Ovary (tissue), 9 donors: ENCODE data around the gene SYNDIG1. TPM values are rescaled to one million over a fixed set of nuclear protein-coding genes. Genes with fewer than 3 reads are reported as not detected.

Source experiments
- DNase-seq, 5 donors: peaks; one replicate each; pipeline ENCODE4 v3.0.0-alpha.2; 2019 to 2020
- H3K27ac ChIP-seq, 2 donors: fragments of 200-600 bp; one replicate each; pipeline versions ENCODE4 v1.5.1 to v1.8.0; 2019 to 2022
- H3K27me3 ChIP-seq: fragments of 200-600 bp; one replicate; pipeline ENCODE4 v1.8.0; 2022
- H3K36me3 ChIP-seq: fragments of 200-600 bp; sonication (generic); one replicate; pipeline ENCODE4 v1.5.1; 2019
- H3K4me1 ChIP-seq: one replicate; pipeline ENCODE4 v1.8.1; 2013; ENCODE audit warnings: mild to moderate bottlenecking, moderate library complexity; ENCODE audit not compliant: insufficient read depth
- H3K4me3 ChIP-seq: fragments of 200-600 bp; sonication (generic); one replicate; pipeline ENCODE4 v1.5.1; 2017
- H3K9me3 ChIP-seq, 2 donors: fragments of 200-600 bp in 1 of 2; sonication (generic) in 1 of 2; one replicate each; pipeline versions ENCODE4 v1.5.1 to v1.8.1; 2013 to 2019; ENCODE audit warnings: mild to moderate bottlenecking in 1 of 2, moderate library complexity in 1 of 2
- EP300 ChIP-seq: sonication (generic); formaldehyde crosslinking; IDR thresholded peaks from one replicate; pipeline ENCODE4 v1.6.1; 2017; ENCODE audit warnings: antibody characterized with exemption
- POLR2A ChIP-seq: fragments of 450-650 bp; IDR thresholded peaks from one replicate; pipeline ENCODE4 v1.6.1; 2017; ENCODE audit warnings: antibody characterized with exemption, mild to moderate bottlenecking, moderate library complexity
- WGBS, 3 donors: extraction: QIAGEN DNeasy Blood & Tissue Kit in 1 of 3; methylation state at CpG; one replicate each; pipeline versions ENCODE4 v1.1.5 to v1.1.7; 2013 to 2017; 5-methylcytosine and 5-hydroxymethylcytosine counted together
- intact Hi-C, 4 donors: fragments of 100-400 bp; cut with DNase I; formaldehyde crosslinking; loops; one replicate each; pipeline versions ENCODE4 v1.11.0 to v1.15.1; 2022 to 2023
- polyA plus RNA-seq, 2 donors: library from polyadenylated mRNA; stranded (reverse); fragments of 200-250 nt in 1 of 2; fragments of 350-450 nt in 1 of 2; fragmentation: Illumina TruSeq in 1 of 2; extraction: RNeasy Lipid Tissue Mini Kit (QIAGEN cat#74804) in 1 of 2; gene quantifications; one replicate each; pipeline ENCODE4 v1.2.3, GENCODE V29; 2013 to 2014
- total RNA-seq, 7 donors: library from RNA; depleted of rRNA in 2 of 7; stranded (reverse); fragments of >200 nt in 2 of 7; fragmentation: NEBNext Ultra II Directional in 3 of 7; extraction: Animal tissue kit (Norgen Biotek cat#: 25700) in 3 of 7; gene quantifications; one replicate each; pipeline versions ENCODE4 v1.1.0 to v1.2.4, GENCODE V29; 2016 to 2023
- TF ChIP-seq, protein P1 (sequence below), 3 donors: fragments of 450-650 bp in 2 of 3; fragments of 200-600 bp in 1 of 3; IDR thresholded peaks; one replicate each; pipeline versions ENCODE4 v1.5.1 to v1.8.0; 2016 to 2022; ENCODE audit warnings: antibody characterized with exemption in 3 of 3, mild to moderate bottlenecking in 1 of 3
- donor health status: DM: no; HTN: no; CAD: no; lungs with moderate emphysema.
- donor health status: DM: no; HTN: no; CAD: no.
- donor health status: Bipolar disorder and iron deficiency.
- donor health status: DM: yes; HTN: yes; CAD: no.
- donor health status: DM: no; HTN: no; CAD: no.
- donor health status: DM: yes; HTN: yes; CAD: no.

SYNDIG1 gene
- total and polyA plus RNA-seq, 9 donors = 0.10 to 6.8 (median 1.1) TPM; not detected in 1

DNA sequence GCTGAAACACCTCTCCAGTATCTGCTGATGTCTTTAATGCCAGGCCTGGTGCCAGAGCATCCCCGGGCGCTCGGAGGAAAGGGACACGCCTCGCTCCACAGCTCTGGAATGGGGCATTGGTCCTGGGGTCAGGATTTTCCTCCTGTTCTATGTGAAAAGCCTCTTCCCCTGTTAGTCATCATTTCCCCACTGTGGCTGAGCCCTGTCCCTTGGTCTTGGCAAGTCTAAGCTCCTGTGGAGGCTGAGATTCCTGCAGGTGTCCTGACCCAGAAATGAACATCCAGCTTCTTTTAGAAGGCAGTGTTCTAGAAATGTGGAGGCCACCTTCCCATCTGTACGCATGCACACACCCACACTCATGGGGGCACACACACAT is 19.4 kb downstream of the SYNDIG1 start:
- intact Hi-C loops = loop anchor here in 1 of 4 donors (10.0 kb wide), 1 partner anchor 64 kb away; no protein-coding TSS in a partner anchor
- no peaks in the 10 kb centered on the region for H3K9me3 ChIP-seq
- H3K4me3 ChIP-seq = no peak overlapping the region
- H3K27ac ChIP-seq = no peak overlapping the region
- TF ChIP-seq, protein P1, sequence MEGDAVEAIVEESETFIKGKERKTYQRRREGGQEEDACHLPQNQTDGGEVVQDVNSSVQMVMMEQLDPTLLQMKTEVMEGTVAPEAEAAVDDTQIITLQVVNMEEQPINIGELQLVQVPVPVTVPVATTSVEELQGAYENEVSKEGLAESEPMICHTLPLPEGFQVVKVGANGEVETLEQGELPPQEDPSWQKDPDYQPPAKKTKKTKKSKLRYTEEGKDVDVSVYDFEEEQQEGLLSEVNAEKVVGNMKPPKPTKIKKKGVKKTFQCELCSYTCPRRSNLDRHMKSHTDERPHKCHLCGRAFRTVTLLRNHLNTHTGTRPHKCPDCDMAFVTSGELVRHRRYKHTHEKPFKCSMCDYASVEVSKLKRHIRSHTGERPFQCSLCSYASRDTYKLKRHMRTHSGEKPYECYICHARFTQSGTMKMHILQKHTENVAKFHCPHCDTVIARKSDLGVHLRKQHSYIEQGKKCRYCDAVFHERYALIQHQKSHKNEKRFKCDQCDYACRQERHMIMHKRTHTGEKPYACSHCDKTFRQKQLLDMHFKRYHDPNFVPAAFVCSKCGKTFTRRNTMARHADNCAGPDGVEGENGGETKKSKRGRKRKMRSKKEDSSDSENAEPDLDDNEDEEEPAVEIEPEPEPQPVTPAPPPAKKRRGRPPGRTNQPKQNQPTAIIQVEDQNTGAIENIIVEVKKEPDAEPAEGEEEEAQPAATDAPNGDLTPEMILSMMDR (IDR thresholded peaks at IDR 0.05) = no peak
- TF ChIP-seq POLR2A = no peak
- TF ChIP-seq EP300 = no peak
- no peak for DNase-seq
- WGBS, 3 donors = 94 to 100% (median 96%) methylated on average over 4 to 6 of the region's 6 CpGs
- H3K27me3 ChIP-seq = no peaks in the 10 kb centered on the region
- H3K36me3 ChIP-seq = no peaks in the 10 kb centered on the region
- H3K4me1 ChIP-seq = no peaks in the 10 kb centered on the region

DNA sequence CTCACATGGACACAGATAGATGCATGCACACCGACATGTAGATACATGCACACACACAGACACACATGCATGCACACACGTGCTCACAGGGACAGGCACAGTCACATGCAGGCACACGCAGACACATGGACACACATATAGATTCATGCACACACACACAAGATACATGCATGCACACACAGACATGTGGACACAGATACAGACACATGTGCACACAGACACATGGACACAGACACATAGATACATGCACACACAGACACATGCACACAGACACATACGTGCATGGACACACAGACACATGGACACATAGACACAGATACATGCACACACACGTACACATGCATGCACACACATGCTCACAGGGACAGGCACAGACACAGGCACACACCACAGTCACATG is 19.8 kb downstream of the SYNDIG1 start:
- WGBS, 3 donors = 92 to 93% (median 93%) methylated on average over 5 of the region's 5 CpGs
- intact Hi-C loops = loop anchor here in 1 of 4 donors (10.0 kb wide), 1 partner anchor 64 kb away; no protein-coding TSS in a partner anchor
- Histone ChIP-seq H3K36me3 (no peaks in the 10 kb centered on the region), H3K4me3 (no peak overlapping the region), H3K9me3 (no peaks in the 10 kb centered on the region), H3K27me3 (no peaks in the 10 kb centered on the region), H3K27ac (no peak overlapping the region), H3K4me1 (no peaks in the 10 kb centered on the region)
- no peak for DNase-seq
- TF ChIP-seq EP300 = no peak
- TF ChIP-seq POLR2A = no peak
- TF ChIP-seq, protein P1 (IDR thresholded peaks at IDR 0.05) = no peak

DNA sequence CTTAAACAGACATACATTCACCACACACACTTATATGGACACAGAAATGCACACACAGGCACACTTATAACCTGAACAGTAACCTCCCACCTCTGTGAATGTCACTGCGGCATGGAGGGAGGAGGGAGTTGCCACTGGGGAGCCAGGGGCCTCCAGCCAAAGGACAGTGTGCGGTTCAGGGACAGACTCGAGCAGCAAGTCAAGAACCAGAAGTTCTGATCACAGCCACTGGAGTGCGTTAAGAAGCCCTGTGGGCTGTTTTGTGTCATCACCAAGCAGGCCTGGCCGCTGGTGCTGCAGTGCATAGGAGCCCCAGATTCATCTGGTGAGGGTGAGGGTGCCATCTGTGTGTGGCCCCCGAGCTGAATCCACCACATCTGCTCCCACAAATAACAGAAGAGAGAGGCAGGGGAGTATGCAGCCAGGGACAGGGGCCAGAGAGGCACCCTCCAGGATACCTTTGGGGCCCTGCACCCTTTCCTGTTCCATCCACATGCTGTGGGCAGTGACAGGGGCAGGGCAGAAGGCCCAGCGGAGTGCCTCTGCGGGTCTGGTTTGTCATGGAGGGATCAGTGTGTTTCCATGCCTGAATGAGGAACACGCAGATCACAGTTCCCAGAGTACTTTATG is 20.3 kb downstream of the SYNDIG1 start:
- intact Hi-C loops = loop anchor here in 1 of 4 donors (10.0 kb wide), 1 partner anchor 65 kb away; no protein-coding TSS in a partner anchor
- 81 to 99% (median 82%) methylated on average over 9 of the region's 9 CpGs for WGBS, 3 donors
- no peak overlapping the region for H3K27ac ChIP-seq
- H3K36me3 ChIP-seq = no peaks in the 10 kb centered on the region
- H3K4me3 ChIP-seq = no peak overlapping the region
- no peaks in the 10 kb centered on the region for H3K4me1 ChIP-seq
- H3K9me3 ChIP-seq = no peaks in the 10 kb centered on the region
- DNase-seq = no peak
- TF ChIP-seq, protein P1 (IDR thresholded peaks at IDR 0.05) = no peak
- no peak for TF ChIP-seq EP300
- TF ChIP-seq POLR2A = no peak
- H3K27me3 ChIP-seq = no peaks in the 10 kb centered on the region

- TF ChIP-seq, protein P1 (IDR thresholded peaks at IDR 0.05) = no peak
- no peak for TF ChIP-seq EP300
- TF ChIP-seq POLR2A = no peak
- Histone ChIP-seq H3K27ac (no peak overlapping the region), H3K36me3 (no peaks in the 10 kb centered on the region), H3K27me3 (no peaks in the 10 kb centered on the region), H3K9me3 (no peaks in the 10 kb centered on the region), H3K4me3 (no peak overlapping the region), H3K4me1 (no peaks in the 10 kb centered on the region)
- intact Hi-C loops = no loop called here
- DNase-seq = no peak
- WGBS, 3 donors = 85 to 95% (median 93%) methylated on average over 8 of the region's 8 CpGs
Observed at GRCh38 chr20:24490598-24490997, 21.2 kb downstream of the SYNDIG1 start.
